GM18505 (cell line): ENCODE results near the gene NACC2.

ENCODE experiments used
- ATAC-seq: cut with Tn5 transposase; IDR thresholded peaks from one replicate; pipeline ENCODE4 v1.9.1; 2021; ENCODE audit not compliant: unreplicated experiment
- POLR2A ChIP-seq: IDR thresholded peaks from 4 replicates; pipeline ENCODE4 v1.6.1; 2011; ENCODE audit warnings: borderline replicate concordance; ENCODE audit not compliant: insufficient read depth, insufficient read length; ENCODE audit errors: extremely low read depth

The NACC2 gene

DNA sequence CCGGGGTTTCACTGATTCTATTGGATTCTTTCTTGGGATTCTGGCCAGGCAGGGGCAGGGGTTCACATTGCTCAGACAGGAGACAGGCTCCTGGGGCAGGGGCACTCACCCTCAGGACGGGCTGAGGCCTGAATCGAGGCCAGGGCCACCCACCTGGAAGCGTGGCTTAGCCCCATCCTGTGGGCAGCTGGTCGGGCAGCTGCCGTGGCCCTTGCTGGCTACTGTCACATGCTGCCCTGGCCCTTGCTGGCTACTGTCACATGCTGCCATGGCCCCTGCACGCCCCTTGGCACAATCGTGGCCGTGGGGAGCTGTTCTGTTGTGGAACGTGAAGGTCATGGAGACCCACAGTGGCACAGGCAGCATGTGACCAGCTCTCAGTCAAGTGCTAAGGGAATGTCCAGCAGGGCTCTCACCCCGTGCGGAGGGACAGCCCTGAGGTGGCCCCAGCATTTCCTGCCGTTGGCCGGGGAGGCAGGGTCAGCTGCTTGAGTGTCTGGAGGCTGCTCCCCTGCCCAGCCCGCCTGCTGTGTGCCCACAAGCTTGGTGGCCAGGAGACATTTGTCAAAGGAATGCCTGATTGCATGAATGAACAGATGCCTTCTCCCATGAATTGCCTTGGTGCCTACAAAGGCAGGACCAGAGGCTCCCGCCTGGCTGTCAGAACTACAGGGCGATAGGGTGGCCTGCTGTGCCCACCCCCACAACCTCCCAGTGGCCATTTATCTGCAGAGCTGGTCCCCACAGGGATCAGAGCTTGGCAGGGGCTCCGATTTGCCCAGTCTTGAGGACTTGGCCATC lies 40.4 kb upstream of the NACC2 start:
- no peak for TF ChIP-seq POLR2A
- no peak for ATAC-seq

DNA sequence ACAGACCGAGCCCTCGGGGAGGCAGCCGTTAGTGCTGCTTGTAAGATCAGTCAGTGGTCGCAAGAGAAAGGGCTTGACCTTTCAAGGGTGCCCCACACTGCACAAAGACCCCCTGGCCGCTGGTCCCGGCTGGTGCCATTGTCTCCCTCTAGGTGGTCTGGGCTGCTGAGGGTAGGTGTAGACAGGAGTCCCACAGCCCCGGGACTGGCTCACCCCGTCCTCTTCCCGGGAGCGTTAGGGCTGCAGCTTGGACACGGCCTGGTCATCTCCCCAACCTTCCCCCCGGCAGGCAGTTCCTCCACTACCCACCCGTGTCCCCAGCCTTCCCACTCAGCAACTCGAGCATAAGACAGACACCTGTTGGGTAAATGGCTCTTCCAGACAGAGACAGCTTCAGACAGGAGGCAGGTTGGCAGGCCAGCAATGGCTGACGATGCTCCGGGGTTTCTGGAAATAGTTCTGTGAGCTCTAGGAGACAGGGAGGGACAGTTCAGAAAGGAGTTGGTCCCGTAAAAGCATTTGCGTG lies 38.9 kb upstream of the NACC2 start:
- TF ChIP-seq POLR2A, result no peak
- no peak for ATAC-seq

DNA sequence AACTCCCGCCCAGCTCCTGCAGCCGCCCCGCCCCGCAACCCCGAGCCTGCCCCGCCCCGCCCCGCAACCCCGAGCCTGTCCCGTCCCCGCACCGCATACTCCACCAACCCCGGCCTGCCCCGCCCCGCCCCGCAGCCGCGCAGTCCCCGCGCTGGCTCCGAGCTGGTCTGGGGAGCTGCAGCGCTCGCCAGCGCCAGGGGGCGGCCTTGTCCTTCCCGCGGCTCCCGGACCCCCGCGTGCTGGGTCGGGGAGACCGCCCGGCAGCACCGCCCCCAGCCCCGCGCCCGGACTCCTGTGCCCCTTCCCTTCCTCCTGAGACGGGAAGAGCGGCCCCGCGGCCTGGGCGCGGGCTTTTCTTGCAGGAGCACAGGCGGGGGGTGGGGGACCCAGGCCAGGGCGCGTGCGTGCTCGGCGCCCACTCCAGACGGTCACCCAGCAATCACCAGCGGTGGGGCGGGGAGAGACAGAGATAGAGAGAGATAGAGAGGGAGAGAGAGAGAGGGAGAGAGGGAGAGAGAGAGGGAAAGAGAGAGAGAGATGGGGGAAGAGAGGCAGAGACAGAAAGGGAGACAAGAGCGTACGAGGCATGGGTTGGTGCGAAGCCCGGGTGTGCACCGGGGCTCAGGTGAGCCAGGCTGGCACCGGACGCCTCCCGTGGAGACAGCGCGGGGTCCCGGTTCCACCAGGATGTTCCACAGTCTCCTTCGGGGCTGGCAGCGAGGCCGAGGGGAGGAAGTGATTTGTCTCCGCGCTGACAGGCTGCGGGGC lies 38.3 kb upstream of the NACC2 start:
- ATAC-seq, result no peak
- no peak for TF ChIP-seq POLR2A

DNA sequence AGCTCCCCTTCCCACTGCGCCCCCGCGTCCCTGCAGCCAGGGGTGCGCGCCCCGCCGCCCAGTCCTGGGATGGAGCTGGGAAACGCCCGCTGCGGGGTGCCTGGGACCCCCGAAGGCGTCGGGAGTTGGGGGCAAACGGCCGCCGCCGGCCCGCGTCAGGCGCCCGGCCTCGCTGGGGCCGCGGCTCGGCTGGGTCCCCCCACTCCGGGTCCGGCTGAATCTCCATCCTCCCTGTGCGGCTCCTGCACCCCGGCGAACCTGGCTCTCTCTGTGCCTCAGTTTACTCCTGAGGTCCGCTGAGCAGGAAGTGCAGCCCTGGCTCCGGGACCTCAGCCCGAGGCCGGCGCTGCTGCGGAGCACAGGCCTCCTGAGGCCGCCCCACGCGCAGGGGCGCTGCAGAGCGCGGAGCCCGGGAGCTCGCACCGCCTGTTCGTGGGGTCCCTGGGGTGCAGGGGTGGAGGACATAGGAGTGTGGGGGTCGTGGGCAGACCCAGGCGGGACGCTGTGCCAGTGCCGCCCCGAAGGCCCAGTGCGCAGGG lies 37.5 kb upstream of the NACC2 start:
- no peak for ATAC-seq
- TF ChIP-seq POLR2A, result no peak

DNA sequence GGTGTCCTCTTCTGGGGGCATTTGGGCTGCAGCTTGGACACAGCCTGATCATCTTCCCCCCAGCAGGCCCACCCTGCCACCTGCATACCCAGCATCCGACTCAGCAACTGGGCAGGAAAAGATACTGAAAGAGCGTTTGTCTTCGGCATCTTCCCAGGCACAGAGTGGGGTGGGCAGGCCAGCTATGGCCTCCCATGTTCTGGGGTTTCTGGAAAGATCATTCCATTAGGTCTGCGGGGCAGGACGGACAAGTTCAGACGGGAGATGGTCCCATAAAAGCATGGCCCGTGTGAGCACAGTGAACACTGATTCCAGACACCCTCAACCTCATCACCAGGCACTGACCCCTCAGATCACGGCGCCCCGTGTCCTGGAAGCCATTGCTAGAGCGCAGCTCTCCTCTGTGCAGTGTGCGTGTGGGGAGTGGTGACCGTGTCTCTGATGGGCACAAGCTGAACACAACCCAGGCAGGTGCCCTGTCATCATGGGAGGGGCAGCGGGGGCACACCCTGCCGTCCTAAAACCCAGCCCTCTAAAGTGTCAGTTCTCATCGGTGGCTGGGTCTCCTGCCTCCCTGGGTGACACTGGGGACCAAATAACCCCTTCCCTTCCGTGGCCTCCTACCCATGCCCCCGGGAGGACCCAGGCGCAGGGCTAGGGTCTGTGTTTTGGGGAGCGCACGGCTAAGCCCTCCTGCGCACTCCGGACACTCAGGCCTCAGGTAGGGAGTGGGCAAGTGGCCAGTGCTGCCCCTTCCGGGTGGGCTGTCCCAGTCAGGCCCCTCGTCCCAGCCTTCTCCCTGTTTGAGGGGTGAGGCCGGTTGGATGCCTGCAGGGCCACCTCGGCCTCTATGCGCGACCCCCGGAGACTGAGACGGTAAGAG lies 36.8 kb upstream of the NACC2 start:
- no peak for ATAC-seq

DNA sequence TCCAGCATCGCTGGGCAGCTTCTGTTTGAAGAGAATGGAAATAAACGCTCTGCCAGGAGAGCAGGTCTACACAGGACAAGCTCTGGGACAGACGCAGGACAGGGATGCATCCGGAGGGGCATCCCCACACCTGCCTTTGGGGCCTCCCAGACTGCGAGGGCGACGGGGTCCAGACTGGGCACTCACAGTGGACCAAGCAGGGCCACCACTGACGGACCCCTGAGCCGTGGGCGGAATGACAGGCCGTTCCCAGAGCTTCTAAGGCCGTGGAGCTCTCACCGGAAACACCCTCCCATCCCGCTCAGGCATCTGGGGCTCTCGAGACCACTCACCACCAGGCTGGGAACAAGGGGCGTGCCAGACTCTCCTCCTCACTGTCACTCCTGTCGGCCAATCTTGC lies 34.1 kb upstream of the NACC2 start:
- TF ChIP-seq POLR2A, result no peak
- no peak for ATAC-seq

More for the DNA sequence above, 36.8 kb upstream of the NACC2 start:
- no peak for TF ChIP-seq POLR2A

DNA sequence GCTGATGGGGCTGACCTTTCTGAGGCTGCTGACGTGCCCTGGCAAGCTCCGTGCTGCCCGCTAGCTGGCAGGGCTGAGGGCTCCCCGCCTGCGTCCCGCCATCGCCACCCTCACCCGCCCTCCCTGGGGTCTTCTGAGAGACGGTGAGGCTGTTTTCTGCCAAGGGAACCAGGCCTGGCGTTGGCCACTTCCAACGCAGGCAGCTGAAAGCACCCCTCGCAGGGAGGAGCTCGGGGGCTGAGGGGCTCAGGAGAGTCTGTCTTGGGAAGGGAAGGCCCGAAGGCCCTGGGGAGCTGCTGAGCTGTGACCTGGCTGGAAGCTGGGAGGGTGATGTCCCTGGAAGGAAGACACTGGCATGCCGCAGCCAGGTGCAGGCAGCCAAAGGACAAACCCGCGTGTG lies 33.3 kb upstream of the NACC2 start:
- no peak for ATAC-seq

DNA sequence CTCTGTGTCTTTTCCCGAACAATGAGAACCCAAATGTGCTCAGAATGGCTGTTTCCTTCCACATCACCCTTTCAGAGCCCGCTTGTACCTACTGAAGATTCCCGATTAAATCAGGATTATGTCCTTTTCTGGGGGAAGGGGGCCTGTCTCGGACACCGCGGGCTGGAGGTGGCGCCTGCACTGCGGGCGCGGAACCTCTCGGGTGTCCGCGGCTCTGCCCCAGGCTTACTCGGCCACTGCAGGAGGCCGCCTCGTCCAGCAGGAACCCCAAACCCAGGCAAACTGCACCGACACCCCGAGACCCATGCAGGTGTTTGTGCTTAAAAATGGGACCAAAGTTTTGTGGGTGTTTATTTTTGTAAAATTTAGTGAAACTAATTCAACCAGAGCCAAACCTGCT lies 32.2 kb upstream of the NACC2 start:
- no peak for ATAC-seq
- TF ChIP-seq POLR2A, result no peak

More for the DNA sequence above, 33.3 kb upstream of the NACC2 start:
- TF ChIP-seq POLR2A, result no peak

DNA sequence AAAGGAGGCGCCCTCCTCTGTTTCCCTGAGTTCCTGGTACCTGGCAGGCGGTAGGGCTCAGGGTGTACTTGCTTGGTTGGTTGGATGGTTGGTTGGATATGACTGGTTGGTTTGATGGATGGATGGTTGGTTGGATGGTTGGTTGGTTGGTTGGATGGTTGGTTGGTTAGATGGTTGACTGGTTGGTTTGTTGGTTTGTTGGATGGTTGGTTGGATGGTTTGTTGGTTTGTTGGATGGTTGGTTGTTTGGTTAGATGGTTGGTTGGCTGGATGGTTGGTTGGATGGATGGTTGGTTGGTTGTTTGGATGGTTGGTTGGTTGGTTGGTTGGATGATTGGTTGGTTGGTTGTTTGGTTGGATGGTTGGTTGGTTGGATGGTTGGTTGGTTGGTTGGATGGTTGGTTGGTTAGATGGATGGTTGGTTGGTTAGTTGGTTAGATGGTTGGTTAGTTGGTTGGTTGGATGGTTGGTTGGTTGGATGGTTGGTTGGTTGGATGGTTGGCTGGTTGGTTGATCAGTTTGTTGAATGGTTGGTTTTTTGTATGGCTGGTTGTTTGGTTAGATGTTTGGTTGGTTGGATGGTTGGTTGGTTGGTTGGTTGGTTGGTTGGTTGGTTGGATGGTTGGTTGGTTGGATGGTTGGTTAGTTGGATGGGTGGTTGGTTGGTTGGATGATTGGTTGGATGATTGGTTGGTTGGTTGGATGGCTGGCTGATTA lies 30.0 kb upstream of the NACC2 start:
- no peak for ATAC-seq
- TF ChIP-seq POLR2A, result no peak

DNA sequence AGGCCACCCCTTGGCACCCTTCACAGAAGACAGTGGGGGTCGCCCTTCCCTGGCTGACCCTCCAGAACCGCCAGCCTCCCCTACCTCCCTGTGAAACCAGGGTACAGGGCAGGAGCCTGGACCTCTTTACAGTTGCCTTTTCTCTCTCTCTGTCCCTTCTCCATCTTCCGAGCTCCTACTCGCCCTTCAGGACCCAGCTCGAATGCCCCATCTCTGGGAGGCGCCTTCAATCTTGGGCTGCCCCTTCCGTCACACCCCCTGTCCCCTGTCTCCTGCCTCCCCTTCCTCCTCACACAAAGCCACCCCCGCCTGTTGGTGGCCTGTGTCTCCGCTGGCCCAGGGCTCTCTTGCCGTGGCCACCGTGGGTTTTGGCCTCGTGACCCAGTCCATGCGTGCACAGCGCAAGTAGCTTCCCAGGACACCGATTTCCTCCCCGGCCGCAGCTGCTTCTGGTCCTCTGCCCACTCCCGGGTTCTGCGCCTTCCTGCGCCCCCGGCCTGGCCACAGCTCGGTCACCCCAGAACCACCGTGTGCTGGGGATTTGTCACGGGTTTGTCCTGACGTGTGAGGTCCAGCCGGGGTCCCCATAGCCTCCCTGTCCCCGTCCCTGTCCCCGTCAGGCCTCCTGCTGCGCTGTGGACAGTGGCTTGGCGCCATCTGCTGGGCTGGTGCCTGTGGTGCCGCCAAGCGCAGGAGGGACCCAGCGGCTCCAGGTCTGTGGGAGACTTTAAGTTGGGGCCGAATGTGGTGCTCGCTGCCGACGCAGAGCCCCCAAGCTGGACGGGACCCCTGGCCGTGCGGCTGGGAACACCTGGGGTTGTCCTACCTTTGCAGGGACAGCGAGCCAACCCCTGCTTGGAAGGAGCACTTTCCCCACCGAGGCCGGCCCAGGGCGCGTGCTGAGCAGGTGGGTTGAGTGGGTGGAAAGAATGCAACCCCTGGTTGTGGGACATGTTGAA lies 27.6 kb upstream of the NACC2 start:
- no peak for TF ChIP-seq POLR2A

DNA sequence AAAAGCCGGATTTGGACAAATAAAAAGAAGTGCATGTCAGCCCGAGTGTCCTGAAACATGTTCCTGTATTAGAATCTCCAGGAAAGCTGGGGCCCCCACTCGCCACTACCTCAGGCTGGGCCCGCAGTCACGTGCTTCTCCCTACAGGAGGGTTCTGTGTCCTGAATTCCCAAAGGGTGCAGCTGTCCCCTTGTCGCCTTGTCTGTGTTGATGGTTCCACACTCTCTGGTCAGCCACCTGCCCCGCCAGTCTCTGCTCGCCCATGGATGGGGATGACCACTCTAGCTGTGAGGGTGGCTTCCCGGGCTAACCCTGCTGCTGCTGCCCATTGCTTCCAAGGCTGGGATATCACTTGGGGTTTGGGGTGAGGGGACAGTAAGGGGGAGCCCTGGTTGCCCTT lies 26.7 kb upstream of the NACC2 start:
- ATAC-seq, result no peak
- no peak for TF ChIP-seq POLR2A

More for the DNA sequence above, 27.6 kb upstream of the NACC2 start:
- no peak for ATAC-seq

DNA sequence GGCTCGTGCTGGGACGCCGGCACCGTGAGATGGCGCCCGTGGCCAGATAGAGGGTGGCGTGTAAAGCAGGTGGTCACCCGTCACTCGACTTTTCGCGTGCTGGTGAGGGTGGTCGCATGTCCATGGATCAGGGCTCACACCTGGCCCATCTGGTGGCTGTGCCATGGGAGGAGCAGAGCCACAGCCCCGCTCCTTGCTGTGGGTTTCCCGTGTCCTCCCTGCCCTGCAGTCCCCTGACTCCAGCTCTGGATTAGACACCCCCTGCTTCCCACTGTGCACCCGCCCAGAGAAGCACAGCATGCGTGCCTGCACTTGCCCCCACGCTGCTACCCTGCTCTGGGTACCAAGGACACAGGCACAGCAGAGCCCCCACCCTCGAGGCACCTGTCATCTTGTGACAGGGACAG lies 25.4 kb upstream of the NACC2 start:
- no peak for TF ChIP-seq POLR2A
- no peak for ATAC-seq

DNA sequence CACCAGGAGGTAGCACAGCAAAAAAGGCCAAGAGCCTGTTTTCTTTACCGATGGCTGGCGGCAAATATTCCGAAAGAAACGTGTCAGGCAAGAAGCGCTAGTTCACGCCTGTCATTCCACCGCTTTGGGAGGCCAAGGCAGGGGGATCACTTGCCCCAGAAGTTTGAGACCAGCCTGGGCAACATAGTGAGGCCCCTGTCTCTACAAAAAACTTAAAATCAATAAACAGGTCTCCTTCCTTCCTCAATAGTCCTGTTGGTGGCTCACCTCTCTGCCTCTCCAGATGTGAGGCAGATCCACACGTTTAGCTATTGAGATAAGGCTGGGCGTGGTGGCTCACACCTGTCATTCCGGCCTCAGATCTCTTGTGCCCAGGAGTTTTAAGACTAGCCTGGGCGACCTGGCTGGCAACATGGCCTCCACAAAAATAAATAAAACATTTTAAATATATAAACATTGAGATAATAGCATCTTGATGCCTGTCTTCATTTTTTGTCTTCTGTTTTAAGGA lies 24.8 kb upstream of the NACC2 start:
- ATAC-seq, result no peak
- no peak for TF ChIP-seq POLR2A
